ENCODE measurements around the gene FBXO9.

FBXO9 gene

GRCh38 chr6:53142810-53143209, 77.6 kb downstream of the FBXO9 start:
- no peak for DNase-seq

DNA sequence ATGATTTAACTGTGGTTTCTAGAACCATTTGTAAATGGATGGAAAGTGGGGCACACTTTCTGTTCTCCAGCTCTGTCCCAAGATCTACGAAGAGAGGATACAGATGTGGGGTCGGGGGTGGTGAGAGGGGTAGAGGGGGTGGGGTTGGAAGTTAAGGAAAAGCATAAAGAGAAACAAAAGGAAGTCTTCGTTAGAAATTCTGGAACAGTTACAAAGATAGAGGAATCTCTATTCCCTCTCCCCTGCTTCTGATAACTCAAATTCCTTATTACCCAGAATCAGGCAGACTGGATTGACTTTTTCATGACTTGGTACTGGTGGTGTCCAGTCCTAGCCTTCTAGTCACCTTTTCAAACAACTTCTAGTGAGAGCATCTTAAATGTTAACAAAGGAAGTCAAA, 78.5 kb downstream of the FBXO9 start:
- no peak for DNase-seq

GRCh38 chr6:53144802-53145201, 79.6 kb downstream of the FBXO9 start:
- no peak for DNase-seq

DNA sequence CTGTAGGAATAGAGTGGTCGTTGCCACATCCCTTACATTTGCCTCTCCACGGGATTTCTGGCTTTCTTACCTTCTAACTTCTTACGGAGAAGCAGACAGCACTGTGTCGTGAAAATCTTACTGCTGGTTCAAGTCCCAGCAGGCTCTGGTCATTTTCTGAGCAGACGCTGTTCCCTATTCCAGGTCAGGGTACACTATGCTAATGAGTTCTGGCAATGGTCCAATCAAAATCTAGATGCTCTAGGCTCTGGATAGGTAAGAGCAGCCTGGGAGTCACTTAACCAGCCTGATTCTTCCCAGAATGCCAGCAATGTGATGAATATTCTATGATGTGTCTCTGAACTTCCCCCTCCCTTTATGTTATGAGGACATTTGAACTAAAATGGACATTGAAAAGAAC, 83.5 kb downstream of the FBXO9 start, which contains the start of gene GCM1:
TSS of gene GCM1 (minus strand) at position 158 of the 400 bp plus-strand sequence. CDS start 3,209 bp downstream, outside the sequence.
- DNase-seq: no peak
